Heart left ventricle (tissue), 13 donors: ENCODE data around the gene KATNB1.

Experiments
- POLR2A ChIP-seq, 2 donors: fragments of 450-650 bp; IDR thresholded peaks; one replicate each; pipeline ENCODE4 v1.6.1; 2017; ENCODE audit warnings: antibody characterized with exemption in 2 of 2, mild to moderate bottlenecking in 2 of 2, moderate library complexity in 2 of 2
- TF ChIP-seq, protein P1 (sequence below), 12 donors: fragments of 200-600 bp; sonication (generic) in 4 of 12; IDR thresholded peaks; one replicate each; pipeline versions ENCODE4 v1.5.0 to v1.8.0; 2018 to 2022; ENCODE audit warnings: antibody characterized with exemption in 12 of 12, mild to moderate bottlenecking in 5 of 12
- donor health status: ischemic (EF 13 %, LVEDD 7.1; RV severe dilation, severe dysfunction).
- donor health status: DM: no; HTN: yes; CAD: no.
- donor health status: DM: no; HTN: no; CAD: no.
- donor health status: ischemic (EF 25% LVEDD 6.9; RV normal size, moderate dysfunction).
- donor health status: ischemic (EF 25% LVEDD 5.7; RV mildly dilated, moderate dysfunction).
- donor health status: ischemic (EF 35%, LVEDD 5.7; RV mildly dilated, moderate dysfunction).
- donor health status: nonischemic (EF 11% LVEDD 7.7; RV severe dilation, severe dysfunction).
- donor health status: DM: yes; HTN: yes; CAD: no.
- donor health status: PGD.
- donor health status: ischemic (EF 29% LVEDD 5.4; RV normal size, mild dysfunction).
- donor health status: nonischemic (EF 23%, LVEDD 6.1; RV moderate dilation, normal function).

DNA sequence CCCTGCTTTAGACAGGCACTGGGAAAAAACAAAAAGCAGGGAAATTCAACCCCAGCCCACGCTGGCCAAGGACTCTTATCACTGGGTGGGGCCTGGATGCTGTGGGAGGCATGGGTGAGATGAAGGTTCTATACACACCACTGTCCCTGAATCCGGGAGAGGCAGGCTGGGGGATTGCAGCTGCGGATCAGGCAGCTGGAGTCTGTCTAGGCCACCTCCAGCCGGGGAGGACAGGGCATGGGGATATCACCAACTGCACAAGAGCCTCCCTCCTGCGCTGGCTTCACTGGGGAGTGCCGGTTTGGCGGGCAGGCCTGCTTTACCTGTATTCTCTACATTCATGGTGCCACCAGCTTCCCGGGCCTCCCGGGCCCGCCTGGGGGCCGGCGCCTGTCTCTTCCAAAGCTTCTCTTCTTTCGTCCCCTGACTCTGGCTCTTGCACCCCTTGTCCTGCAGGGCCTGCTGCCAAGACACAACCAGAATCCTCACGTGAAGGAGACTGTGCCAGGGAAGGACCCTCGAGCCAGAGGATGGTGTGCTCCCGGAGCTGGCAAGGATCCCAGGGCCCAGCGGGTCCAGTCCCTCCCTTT is 52.8 kb downstream of the KATNB1 start:
- TF ChIP-seq, protein P1, sequence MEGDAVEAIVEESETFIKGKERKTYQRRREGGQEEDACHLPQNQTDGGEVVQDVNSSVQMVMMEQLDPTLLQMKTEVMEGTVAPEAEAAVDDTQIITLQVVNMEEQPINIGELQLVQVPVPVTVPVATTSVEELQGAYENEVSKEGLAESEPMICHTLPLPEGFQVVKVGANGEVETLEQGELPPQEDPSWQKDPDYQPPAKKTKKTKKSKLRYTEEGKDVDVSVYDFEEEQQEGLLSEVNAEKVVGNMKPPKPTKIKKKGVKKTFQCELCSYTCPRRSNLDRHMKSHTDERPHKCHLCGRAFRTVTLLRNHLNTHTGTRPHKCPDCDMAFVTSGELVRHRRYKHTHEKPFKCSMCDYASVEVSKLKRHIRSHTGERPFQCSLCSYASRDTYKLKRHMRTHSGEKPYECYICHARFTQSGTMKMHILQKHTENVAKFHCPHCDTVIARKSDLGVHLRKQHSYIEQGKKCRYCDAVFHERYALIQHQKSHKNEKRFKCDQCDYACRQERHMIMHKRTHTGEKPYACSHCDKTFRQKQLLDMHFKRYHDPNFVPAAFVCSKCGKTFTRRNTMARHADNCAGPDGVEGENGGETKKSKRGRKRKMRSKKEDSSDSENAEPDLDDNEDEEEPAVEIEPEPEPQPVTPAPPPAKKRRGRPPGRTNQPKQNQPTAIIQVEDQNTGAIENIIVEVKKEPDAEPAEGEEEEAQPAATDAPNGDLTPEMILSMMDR (IDR thresholded peaks at IDR 0.05) = no peak
- no peak for TF ChIP-seq POLR2A (IDR thresholded peaks at IDR 0.05)
